ENCODE measurements around the gene ARF3.

- TF ChIP-seq, protein P1, sequence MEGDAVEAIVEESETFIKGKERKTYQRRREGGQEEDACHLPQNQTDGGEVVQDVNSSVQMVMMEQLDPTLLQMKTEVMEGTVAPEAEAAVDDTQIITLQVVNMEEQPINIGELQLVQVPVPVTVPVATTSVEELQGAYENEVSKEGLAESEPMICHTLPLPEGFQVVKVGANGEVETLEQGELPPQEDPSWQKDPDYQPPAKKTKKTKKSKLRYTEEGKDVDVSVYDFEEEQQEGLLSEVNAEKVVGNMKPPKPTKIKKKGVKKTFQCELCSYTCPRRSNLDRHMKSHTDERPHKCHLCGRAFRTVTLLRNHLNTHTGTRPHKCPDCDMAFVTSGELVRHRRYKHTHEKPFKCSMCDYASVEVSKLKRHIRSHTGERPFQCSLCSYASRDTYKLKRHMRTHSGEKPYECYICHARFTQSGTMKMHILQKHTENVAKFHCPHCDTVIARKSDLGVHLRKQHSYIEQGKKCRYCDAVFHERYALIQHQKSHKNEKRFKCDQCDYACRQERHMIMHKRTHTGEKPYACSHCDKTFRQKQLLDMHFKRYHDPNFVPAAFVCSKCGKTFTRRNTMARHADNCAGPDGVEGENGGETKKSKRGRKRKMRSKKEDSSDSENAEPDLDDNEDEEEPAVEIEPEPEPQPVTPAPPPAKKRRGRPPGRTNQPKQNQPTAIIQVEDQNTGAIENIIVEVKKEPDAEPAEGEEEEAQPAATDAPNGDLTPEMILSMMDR (conservative IDR thresholded peaks at IDR 0.05 in 1 of 2, IDR thresholded peaks at IDR 0.05 in 1 of 2; ENCODE audit: low read depth in 1 of 2, low read length in 2 of 2), result no peak
- no peak for TF ChIP-seq EZH2 (IDR thresholded peaks at IDR 0.05; ENCODE audit: low read length, missing control alignments)
Measured at GRCh38 chr12:48961801-48962200, 4.5 kb upstream of the ARF3 start.
